Activated CD4-positive, alpha-beta T cell treated with anti-CD3 and anti-CD28 coated beads for 1 hour (primary cell): ENCODE data around the gene IGFLR1.
A peak's percentile ranks its signal among the peaks of the same experiment; 100 is the strongest.

Experiments
- DNase-seq: peaks from one replicate; pipeline ENCODE4 v3.0.0-alpha.2; 2020

Gene IGFLR1

GRCh38 chr19:35755550-35756376 lies 13.5 kb upstream of the IGFLR1 start:
- peak; percentile 47 for DNase-seq

- no peak for DNase-seq
Measured at GRCh38 chr19:35755131-35755549, 12.9 kb upstream of the IGFLR1 start.

GRCh38 chr19:35754370-35755130 lies 12.3 kb upstream of the IGFLR1 start:
- no peak for DNase-seq

- DNase-seq, result no peak
Measured at GRCh38 chr19:35753634-35754369, 11.6 kb upstream of the IGFLR1 start.

GRCh38 chr19:35752746-35753350 lies 10.6 kb upstream of the IGFLR1 start:
- DNase-seq, result no peak

GRCh38 chr19:35751839-35752745 lies 9.8 kb upstream of the IGFLR1 start:
- no peak for DNase-seq

- DNase-seq, result no peak
Measured at GRCh38 chr19:35750167-35750566, 7.9 kb upstream of the IGFLR1 start.

GRCh38 chr19:35748106-35749020 lies 6.1 kb upstream of the IGFLR1 start, which contains the start of gene LIN37:
LIN37 (plus strand) TSS chr19:35748576; CDS start chr19:35748725, 149 bp downstream.
- DNase-seq, result peak; percentile 98

GRCh38 chr19:35746531-35746930 lies 4.3 kb upstream of the IGFLR1 start:
- no peak for DNase-seq

GRCh38 chr19:35746087-35746462 lies 3.8 kb upstream of the IGFLR1 start:
- no peak for DNase-seq

GRCh38 chr19:35745328-35746086 lies 3.3 kb upstream of the IGFLR1 start, which contains the start of the genes PSENEN and U2AF1L4:
PSENEN (plus strand) TSS chr19:35745651; CDS start chr19:35745931, 280 bp downstream.
U2AF1L4 (minus strand) TSS chr19:35745418; CDS start chr19:35745391, 27 bp downstream.
- peak; percentile 96 for DNase-seq

GRCh38 chr19:35744430-35745327 lies 2.4 kb upstream of the IGFLR1 start:
- DNase-seq, result peak; percentile 88

GRCh38 chr19:35743640-35744429 lies 1.6 kb upstream of the IGFLR1 start:
- DNase-seq, result no peak

- DNase-seq, result no peak
Measured at GRCh38 chr19:35741203-35741515, 1.1 kb downstream of the IGFLR1 start.

GRCh38 chr19:35740423-35741202 lies 1.6 kb downstream of the IGFLR1 start:
- DNase-seq, result peak; percentile 88

GRCh38 chr19:35740108-35740422 lies 2.2 kb downstream of the IGFLR1 start:
- DNase-seq, result no peak
